Ovary (tissue), 9 donors: ENCODE data around the gene SLCO3A1. TPM values are rescaled to one million over a fixed set of nuclear protein-coding genes. Genes with fewer than 3 reads are reported as not detected.

ENCODE experiments used
- DNase-seq, 5 donors: peaks; one replicate each; pipeline ENCODE4 v3.0.0-alpha.2; 2019 to 2020
- H3K27ac ChIP-seq, 2 donors: fragments of 200-600 bp; one replicate each; pipeline versions ENCODE4 v1.5.1 to v1.8.0; 2019 to 2022
- H3K27me3 ChIP-seq: fragments of 200-600 bp; one replicate; pipeline ENCODE4 v1.8.0; 2022
- H3K36me3 ChIP-seq: fragments of 200-600 bp; sonication (generic); one replicate; pipeline ENCODE4 v1.5.1; 2019
- H3K4me1 ChIP-seq: one replicate; pipeline ENCODE4 v1.8.1; 2013; ENCODE audit warnings: mild to moderate bottlenecking, moderate library complexity; ENCODE audit not compliant: insufficient read depth
- H3K4me3 ChIP-seq: fragments of 200-600 bp; sonication (generic); one replicate; pipeline ENCODE4 v1.5.1; 2017
- H3K9me3 ChIP-seq, 2 donors: fragments of 200-600 bp in 1 of 2; sonication (generic) in 1 of 2; one replicate each; pipeline versions ENCODE4 v1.5.1 to v1.8.1; 2013 to 2019; ENCODE audit warnings: mild to moderate bottlenecking in 1 of 2, moderate library complexity in 1 of 2
- CTCF ChIP-seq, 3 donors: fragments of 450-650 bp in 2 of 3; fragments of 200-600 bp in 1 of 3; IDR thresholded peaks; one replicate each; pipeline versions ENCODE4 v1.5.1 to v1.8.0; 2016 to 2022; ENCODE audit warnings: antibody characterized with exemption in 3 of 3, mild to moderate bottlenecking in 1 of 3
- EP300 ChIP-seq: sonication (generic); formaldehyde crosslinking; IDR thresholded peaks from one replicate; pipeline ENCODE4 v1.6.1; 2017; ENCODE audit warnings: antibody characterized with exemption
- POLR2A ChIP-seq: fragments of 450-650 bp; IDR thresholded peaks from one replicate; pipeline ENCODE4 v1.6.1; 2017; ENCODE audit warnings: antibody characterized with exemption, mild to moderate bottlenecking, moderate library complexity
- WGBS, 3 donors: extraction: QIAGEN DNeasy Blood & Tissue Kit in 1 of 3; methylation state at CpG; one replicate each; pipeline versions ENCODE4 v1.1.5 to v1.1.7; 2013 to 2017; 5-methylcytosine and 5-hydroxymethylcytosine counted together
- intact Hi-C, 4 donors: fragments of 100-400 bp; cut with DNase I; formaldehyde crosslinking; loops; one replicate each; pipeline versions ENCODE4 v1.11.0 to v1.15.1; 2022 to 2023
- polyA plus RNA-seq, 2 donors: library from polyadenylated mRNA; stranded (reverse); fragments of 200-250 nt in 1 of 2; fragments of 350-450 nt in 1 of 2; fragmentation: Illumina TruSeq in 1 of 2; extraction: RNeasy Lipid Tissue Mini Kit (QIAGEN cat#74804) in 1 of 2; gene quantifications; one replicate each; pipeline ENCODE4 v1.2.3, GENCODE V29; 2013 to 2014
- total RNA-seq, 7 donors: library from RNA; depleted of rRNA in 2 of 7; stranded (reverse); fragments of >200 nt in 2 of 7; fragmentation: NEBNext Ultra II Directional in 3 of 7; extraction: Animal tissue kit (Norgen Biotek cat#: 25700) in 3 of 7; gene quantifications; one replicate each; pipeline versions ENCODE4 v1.1.0 to v1.2.4, GENCODE V29; 2016 to 2023
- donor health status: DM: no; HTN: no; CAD: no; lungs with moderate emphysema.
- donor health status: DM: no; HTN: no; CAD: no.
- donor health status: Bipolar disorder and iron deficiency.
- donor health status: DM: yes; HTN: yes; CAD: no.
- donor health status: DM: no; HTN: no; CAD: no.
- donor health status: DM: yes; HTN: yes; CAD: no.

The SLCO3A1 gene
- total and polyA plus RNA-seq, 9 donors, result 5.0 to 20.0 (median 12.5) TPM

GRCh38 chr15:92157666-92158298 is 304.3 kb downstream of the SLCO3A1 start:
- WGBS, 3 donors, result 90 to 93% (median 90%) methylated on average over 10 of the region's 10 CpGs
- Histone ChIP-seq H3K36me3 (no peaks in the 10 kb centered on the region), H3K27ac (no peak overlapping the region), H3K4me3 (no peak overlapping the region), H3K27me3 (no peaks in the 10 kb centered on the region), H3K9me3 (no peaks in the 10 kb centered on the region), H3K4me1 (no peaks in the 10 kb centered on the region)
- intact Hi-C loops, result no loop called here
- DNase-seq, result no peak
- no peak for TF ChIP-seq POLR2A
- no peak for TF ChIP-seq EP300
- TF ChIP-seq CTCF (IDR thresholded peaks at IDR 0.05), result no peak

GRCh38 chr15:92158426-92158825 is 304.9 kb downstream of the SLCO3A1 start:
- Histone ChIP-seq H3K27me3 (no peaks in the 10 kb centered on the region), H3K4me1 (no peaks in the 10 kb centered on the region), H3K9me3 (no peaks in the 10 kb centered on the region), H3K36me3 (no peaks in the 10 kb centered on the region), H3K4me3 (no peak overlapping the region), H3K27ac (no peak overlapping the region)
- TF ChIP-seq EP300 (no peak), POLR2A (no peak), CTCF (IDR thresholded peaks at IDR 0.05) (no peak)
- no peak for DNase-seq
- intact Hi-C loops, result no loop called here
- 82 to 94% (median 86%) methylated on average over 6 of the region's 6 CpGs for WGBS, 3 donors

- TF ChIP-seq POLR2A (no peak), CTCF (IDR thresholded peaks at IDR 0.05) (no peak), EP300 (no peak)
- intact Hi-C loops, result no loop called here
- no peak overlapping the region for H3K4me3 ChIP-seq
- H3K4me1 ChIP-seq, result no peaks in the 10 kb centered on the region
- no peaks in the 10 kb centered on the region for H3K9me3 ChIP-seq
- H3K36me3 ChIP-seq, result no peaks in the 10 kb centered on the region
- H3K27ac ChIP-seq, result no peak overlapping the region
- H3K27me3 ChIP-seq, result no peaks in the 10 kb centered on the region
- DNase-seq, result no peak
- WGBS, 3 donors, result 81 to 88% (median 86%) methylated on average over 2 of the region's 2 CpGs
Observed at GRCh38 chr15:92159481-92159880, 306.0 kb downstream of the SLCO3A1 start.

- intact Hi-C loops, result no loop called here
- Histone ChIP-seq H3K27ac (no peak overlapping the region), H3K27me3 (no peaks in the 10 kb centered on the region), H3K4me1 (no peaks in the 10 kb centered on the region), H3K4me3 (no peak overlapping the region), H3K9me3 (no peaks in the 10 kb centered on the region), H3K36me3 (no peaks in the 10 kb centered on the region)
- 48 to 57% (median 55%) methylated on average over 15 of the region's 15 CpGs for WGBS, 3 donors
- TF ChIP-seq EP300 (no peak), CTCF (IDR thresholded peaks at IDR 0.05) (no peak), POLR2A (no peak)
- no peak for DNase-seq
Observed at GRCh38 chr15:92159906-92160841, 306.7 kb downstream of the SLCO3A1 start.
